HG03342 (cell line): Measurements from ENCODE around the gene OSBPL3.
A peak's percentile ranks its signal among the peaks of the same experiment; 100 is the strongest.

Source experiments
- ATAC-seq: cut with Tn5 transposase; IDR thresholded peaks from one replicate; pipeline ENCODE4 v1.9.1; 2021; ENCODE audit warnings: mild to moderate bottlenecking, moderate library complexity; ENCODE audit not compliant: unreplicated experiment

The OSBPL3 gene

GRCh38 chr7:24777806-24778205 lies 202.2 kb downstream of the OSBPL3 start:
- no peak for ATAC-seq

GRCh38 chr7:24773646-24774045 lies 206.3 kb downstream of the OSBPL3 start:
- ATAC-seq = no peak

DNA sequence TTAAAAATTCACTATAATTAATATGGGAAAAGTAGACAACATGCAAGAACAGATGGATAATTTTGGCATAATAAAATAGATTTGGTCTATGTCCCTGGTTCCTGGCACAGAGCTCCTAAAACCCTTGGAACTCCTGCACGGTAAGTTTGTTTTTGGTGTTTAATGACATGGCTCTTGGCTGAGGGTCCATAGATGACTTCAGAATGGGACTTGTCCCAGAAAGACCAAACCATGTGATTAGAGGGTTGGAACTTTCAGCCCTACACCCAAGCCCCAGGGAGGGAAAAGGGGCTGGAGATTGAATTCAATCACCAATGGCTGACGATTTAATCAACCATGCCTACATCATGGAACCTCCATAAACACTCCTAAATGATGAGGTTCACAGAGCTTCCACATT lies 210.1 kb downstream of the OSBPL3 start:
- ATAC-seq = no peak

DNA sequence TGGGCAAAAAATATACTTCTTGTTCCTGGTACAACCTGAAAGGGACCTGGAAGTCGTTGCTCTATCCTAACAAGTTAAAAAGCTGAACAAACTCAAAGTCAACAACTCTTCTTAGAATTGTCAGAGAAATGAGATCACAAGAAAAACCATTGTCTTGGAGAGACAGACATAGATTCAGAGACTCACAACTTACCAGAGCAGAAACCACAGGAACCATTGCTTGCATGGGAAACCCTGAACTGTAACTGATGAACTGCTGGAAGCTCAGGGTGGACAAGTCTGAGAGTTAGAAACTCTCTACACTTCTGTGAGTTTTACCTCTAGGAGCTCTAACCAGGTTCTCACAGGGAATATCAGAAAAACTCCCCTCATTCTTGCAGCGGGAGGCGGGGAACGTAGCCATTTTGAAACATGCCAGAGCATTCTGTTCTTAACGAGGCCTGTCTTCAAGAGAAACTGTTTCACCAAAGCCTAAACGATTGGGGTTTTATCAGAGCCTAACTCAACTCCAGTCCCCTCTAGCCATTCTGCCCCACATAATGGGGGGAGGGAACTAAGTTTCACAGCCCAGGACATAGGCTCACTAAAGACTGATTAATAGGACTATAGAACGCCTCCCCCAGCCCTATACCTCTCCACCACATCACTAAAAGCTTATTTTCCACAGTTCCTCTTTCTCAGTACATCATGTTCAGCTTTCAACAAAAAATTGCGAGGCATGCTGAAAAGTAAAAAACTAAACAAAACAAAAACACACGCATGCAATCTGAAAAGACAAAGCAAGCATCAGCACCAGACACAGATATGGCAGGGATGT lies 210.8 kb downstream of the OSBPL3 start:
- ATAC-seq = peak; percentile 50

DNA sequence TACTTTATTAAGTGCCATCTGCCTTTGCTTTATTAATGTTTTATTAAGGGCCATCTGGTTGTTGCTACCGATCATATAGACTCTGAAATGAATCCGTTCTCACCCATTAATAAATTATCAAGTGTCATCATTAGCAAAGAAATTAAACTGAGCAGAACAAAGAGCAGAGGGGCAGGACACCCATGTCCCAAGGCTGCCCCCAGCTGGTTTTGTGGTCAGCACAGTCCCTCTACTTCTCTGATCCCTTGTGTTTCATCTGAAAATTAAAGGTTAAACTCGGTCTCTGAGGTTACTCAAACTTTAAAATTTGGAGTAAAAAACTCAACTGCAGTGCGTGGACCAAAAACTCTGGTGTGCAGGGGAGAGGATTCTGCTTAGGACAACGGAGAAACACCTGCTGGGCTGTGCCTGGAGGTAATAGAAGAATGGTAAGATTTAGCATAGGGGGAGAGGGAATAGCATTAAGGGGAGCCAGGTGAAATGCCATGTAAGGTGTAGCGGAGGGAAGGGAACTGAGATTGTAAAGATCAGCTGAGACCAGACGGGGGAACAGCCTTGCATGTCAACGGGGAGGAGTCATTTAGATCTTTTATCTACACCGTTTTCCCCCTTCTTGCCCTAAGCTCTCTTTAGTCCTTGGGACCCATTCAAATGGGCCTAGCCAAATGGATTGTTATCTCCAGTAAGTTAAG lies 212.0 kb downstream of the OSBPL3 start:
- ATAC-seq = no peak

- ATAC-seq = no peak
These were observed 214.8 kb downstream of the OSBPL3 start for GRCh38 chr7:24764972-24765744.

DNA sequence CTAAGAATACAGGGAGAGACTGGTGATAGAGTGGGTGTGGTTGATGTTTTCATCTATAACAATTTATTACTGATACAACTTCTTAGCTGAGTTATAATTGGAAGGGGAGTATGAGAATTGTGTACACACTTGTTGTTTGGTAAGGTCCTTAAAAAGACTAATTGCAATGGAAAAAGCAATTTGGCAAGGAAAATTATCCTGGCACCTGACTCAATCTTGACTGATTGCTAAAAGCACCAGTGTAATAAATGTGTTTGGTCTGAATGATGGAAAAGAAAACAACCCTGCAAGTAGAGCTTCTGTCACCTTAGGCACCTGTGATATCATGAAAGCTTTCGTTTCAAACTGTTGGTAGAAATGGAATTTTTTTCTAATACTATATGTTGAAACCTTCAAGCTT lies 216.0 kb downstream of the OSBPL3 start:
- no peak for ATAC-seq

GRCh38 chr7:24763303-24763901 lies 216.6 kb downstream of the OSBPL3 start:
- ATAC-seq = no peak

DNA sequence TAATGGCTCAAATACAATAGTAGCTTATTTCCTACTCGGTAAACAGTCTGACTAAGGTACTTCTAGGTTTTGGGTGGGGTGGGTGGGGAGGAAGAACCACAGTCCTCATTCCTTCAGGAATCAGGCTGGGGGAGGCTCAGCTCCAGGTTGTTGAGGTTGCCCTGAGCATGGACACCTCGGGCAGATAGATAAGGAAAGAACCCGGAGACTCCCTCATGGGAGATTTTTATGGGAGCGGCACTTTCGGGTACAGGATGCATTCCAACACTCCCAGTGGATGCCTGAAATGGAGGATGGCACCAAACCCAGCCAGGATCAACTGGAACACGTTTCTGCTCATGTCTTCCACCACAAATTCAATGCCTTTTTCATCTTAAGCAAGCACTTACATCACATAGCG lies 217.2 kb downstream of the OSBPL3 start:
- ATAC-seq = no peak

DNA sequence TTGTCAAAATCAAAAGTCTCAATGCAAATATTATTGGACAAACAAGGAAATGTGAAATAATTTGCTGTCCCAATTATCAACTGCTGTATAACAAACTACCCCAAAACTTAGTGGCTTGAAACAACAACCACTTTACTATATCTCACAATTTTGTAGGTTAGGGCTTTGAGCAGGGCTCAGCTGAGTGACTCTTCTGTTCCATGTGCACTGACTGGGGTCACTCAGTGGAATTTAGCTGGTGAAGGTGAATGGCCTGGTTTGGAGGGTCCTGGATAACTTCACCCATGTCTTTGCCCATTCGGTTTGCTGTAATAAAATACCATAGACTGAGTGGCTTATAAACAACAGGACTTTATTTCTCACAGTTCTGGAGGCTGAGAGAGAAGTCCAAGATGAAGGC lies 219.0 kb downstream of the OSBPL3 start:
- ATAC-seq = no peak

DNA sequence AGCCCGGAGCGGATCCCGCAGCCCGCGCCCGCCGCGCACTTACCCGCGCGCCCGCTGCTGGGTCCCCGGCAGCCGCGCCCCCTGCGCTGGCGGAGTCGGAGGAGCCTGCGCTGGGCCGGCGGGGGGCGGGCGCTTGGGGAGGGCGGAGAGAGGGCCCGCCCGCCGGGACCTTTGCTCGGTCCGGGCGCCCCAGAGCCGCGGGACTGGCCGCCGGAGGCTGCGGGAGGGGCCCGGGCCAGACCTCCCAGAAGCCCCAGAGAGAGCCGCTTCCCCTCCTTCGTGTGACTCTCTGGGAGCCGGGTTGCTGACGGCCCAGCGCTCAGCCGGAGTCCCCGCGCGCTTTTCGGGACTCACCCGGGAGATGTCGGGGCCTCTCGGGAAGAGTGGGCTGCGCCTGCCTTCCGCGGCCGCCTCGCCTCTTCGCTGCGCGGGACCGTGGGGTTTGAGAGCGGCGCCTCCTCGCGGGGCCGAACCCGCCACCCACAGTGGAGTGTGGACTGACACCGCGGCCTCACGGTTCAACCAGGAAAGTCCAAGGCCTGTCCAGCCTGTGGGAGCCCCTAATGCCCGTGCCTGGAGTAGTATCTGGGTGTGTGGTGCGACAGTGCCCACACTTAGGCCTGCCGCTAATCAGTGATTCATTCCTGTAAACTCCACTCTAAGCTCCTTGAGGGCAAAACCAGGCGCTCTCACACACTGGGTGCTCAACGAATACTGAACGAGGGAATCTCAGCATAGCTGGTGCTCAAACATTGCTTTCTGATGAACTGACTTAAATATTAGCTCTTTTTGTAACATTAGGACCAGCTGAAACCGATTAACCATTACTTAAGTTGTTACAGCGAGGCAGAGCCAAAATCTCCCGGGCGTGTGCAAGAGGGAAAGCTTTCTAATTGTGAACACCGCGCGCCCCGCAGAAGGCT lies 222.4 kb downstream of the OSBPL3 start, which contains the start of gene GSDME:
TSS of gene GSDME (minus strand) at position 112 of the 923 bp plus-strand sequence. CDS start 7,690 bp downstream, outside the sequence.
- peak; percentile 46 for ATAC-seq

DNA sequence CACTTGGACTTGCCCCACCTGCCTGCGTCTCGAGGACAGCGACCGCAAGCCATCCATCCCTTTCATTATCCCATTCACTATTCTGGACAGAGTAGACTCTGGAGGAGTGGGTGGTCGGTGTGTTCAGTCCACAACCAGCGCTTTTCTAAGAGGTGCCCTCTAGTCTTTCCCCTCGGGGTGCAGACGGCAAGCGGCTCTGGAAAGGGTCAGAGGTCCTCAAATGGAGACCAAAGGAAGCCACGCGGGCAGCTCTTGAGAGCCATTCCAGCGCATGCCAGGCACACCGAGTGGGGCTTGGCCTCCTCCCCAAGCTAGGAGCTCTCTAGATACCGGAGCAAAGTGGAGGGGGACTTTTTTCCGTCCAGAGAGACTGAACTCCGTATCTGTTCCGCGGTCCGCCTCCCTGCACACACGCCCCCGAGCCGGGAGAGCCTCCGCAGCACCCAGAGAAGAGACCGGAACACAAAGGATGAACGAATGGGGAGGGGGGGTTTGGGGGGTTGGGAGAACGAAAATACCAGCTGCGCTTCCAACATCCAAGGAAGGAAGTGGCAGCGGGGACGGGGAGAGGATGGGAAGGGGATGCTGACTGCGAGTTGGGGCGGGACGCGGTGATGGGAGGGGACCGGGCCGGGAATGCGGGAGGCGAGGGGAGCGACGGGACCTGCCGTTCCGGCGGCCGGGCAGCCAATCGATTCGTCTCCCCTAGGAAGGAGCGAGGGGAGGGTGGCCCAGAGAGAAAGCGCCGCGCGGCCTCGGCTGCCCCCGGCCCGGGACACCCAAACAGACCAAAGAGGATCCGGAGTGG lies 223.2 kb downstream of the OSBPL3 start:
- no peak for ATAC-seq

GRCh38 chr7:24755541-24756407 lies 224.2 kb downstream of the OSBPL3 start:
- peak; percentile 66 for ATAC-seq

DNA sequence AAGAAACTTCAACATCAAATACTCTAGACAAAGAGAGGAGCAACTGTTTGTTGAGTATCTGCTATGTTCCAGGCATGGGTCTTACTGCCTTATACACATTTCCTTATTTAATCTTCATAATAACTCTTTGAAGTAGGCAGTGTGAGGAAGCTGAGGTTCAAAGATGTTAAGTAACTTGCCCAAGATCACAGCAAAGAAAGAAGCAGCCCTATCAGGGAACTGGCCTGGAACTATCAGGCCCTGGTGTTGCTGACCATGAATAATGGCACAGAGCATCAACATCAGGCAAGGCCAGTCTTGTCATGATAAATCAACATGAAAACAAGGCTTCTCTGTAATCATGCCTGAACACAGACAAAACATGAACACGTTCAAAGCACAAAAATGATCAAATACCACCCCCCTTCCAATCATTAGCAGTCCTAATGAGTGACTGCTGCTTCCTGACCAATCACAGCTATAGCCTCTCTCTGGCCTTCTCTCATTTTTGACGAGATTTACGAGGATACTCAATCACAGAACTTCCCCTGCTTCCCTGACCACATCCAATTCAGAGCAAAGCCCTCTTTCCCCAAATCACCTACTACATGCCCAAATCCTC lies 225.0 kb downstream of the OSBPL3 start:
- ATAC-seq = peak; percentile 7

- ATAC-seq = no peak
These were observed 227.7 kb downstream of the OSBPL3 start for GRCh38 chr7:24752073-24752800.

- no peak for ATAC-seq
These were observed 228.5 kb downstream of the OSBPL3 start for GRCh38 chr7:24751484-24751883.

- ATAC-seq = no peak
These were observed 229.4 kb downstream of the OSBPL3 start for GRCh38 chr7:24750441-24751055.
